ENCODE results near the gene GJC1.
"Not testable (repeated sequence)": the region's sequence is repeated elsewhere in the genome, so short reads cannot be mapped to it uniquely, and the experiment has no call there.

The GJC1 gene

DNA sequence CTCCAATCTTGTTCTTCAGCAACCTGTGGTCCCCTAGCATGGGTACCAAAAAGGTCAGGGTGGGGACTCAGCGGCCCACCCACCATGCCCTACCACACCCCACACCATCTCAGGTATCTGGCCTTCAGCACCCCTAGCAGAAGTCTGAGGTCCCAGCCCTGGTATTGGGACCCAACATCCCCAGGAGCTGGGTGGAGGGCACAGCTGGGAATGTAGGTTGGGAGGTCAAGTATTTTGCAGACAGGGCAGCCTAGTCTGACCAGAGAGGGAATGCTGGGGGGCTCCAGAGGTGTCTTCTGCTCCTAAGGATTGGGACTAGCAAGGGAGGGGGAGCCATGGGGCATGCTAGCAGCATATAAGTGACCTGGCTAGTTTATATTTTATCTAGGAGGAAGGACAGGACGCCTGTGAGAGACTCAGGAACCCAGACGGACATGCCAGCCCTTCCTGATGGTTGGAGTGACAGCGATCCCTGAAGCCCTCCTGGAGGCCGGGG lies 72.1 kb downstream of the GJC1 start:
- no peak for DNase-seq

DNA sequence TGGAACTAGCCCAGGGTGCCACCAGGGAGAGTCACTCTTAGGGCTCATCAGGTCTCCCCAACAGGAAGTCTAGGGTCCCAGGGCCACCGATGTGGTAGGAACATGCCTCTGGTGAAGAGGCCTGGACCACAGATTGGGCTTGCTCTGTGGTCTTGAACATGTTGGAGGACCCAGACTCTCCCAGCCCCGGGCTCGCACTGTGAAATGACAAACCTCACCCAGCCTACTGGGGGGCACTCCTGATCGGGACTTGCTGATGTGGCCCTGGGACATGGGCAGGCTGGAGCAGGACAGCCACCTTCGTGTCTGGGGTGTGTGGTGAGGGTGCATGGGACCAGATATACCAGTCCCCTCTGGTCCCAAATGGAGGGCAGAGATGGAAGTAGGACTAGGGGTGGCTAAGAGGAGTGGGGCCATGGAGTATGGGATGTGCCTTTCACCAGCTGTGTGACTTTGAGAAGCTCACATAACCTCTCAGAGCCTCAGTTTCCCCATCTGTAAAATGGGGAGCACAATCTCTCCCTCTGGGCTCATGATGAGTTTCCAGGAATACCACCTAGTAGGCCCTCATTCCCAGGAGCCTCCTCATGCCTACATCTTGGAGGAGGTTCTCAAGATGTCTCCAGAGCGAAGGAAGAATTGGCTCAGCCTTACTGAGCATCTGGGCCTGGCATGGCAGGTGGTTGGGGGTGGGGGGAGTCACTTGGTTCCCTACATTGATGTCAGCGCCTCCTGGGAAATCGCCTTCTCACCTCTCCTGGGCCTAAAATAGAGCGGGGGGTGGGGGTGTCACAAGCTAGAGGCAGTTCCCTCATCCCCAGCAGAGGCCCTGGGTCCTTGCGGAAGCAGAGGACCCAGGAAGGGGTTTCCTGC lies 72.8 kb downstream of the GJC1 start:
- no peak for DNase-seq

DNA sequence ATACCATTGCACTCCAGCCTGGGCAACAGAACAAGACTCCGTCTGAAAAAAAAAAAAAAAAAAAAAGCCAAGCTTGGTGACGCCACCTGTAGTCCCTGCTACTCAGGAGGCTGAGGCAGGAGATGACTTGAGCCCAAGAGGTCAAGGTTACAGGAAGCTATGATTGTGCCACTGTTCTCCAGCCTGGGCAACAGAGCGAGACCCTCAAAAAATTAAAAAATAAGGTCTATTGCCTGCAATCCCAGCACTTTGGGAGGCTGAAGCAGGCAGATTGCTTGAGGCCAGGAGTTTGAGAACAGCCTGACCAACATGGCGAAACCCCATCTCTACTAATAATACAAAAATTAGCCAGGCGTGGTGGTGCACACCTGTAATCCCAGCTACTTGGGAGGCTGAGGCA lies 74.9 kb downstream of the GJC1 start:
- not testable (repeated sequence) for DNase-seq

DNA sequence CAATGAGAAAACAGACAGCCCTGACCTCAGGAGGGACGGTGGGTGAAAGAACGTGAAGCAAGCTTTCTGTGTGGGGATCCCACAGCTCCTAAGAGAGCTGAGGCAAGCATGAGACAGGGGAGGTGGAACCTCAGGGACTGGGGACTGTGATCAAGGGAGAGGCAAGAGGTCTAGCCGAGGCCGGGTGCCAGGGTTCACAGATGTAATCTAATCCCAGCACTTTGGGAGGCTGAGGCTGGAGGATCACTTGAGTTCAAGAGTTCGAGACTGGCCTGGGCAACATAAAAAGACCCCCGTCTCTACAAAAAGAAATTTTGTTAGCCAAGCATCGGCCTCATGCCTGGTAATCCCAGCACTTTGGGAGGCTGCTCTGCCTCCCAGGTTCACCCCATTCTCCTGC lies 75.8 kb downstream of the GJC1 start:
- no peak for DNase-seq

DNA sequence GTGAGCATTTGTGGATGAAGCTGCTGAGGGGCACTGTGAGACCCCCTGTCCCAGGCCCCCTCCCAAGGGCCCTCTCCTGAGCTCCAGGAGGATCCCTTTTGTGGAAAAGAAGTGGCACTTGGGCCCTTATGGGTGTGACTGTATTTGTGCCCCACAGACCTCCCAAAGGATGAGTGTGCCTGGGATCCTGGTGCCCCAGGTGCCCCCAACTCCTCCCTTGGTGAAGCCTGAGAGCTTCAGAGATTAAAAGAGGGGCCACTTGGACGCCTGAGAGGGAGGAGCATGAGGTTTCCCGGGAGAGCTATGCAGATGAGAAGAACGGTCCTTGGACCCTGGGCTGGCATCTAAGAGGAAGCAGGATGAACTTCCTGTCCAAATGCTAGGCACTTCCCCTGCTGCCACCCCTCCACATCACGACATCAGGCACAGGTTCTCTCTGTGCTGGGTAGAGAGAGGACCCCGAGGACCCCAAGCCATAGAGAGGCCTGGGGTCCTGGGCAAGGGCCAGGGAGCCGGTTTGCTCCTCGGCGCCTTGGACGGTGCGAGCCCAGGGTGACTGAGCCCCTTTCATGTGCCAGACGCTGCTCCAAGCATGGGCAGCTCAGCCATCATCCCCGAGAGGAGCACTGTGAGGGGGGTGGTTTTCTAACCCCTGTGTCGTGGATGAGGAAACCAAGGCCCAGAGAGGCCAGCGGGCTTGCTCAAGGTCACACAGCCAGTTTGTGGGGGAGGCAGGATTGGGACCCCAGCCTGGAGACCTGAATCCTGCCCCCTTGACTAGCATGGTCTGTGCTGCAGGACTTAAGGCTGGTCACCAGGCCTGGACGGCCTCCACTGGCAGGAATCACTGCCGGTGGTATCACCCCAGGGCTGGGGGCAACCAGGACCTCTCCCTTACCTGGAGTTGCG lies 76.9 kb downstream of the GJC1 start:
- no peak for DNase-seq

DNA sequence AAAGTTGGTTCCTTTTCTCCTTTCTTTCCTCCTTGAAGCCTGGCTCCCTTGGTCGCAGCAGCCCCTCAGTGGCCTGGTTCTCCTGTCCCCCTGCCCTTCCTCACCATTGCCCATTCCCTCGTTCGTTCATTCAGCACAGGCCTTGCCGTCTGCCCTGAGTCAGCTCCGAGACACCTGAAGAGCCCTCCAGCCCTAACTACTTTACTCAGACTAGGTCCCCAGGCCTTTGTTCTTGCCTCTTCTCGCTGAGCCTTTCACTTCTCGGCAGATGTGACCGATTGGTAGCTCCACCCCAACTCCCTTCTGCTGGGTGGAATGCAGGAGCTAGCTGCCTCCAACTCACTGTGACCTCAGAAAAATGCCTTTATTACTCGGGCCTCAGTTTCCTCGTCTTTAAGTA lies 78.3 kb downstream of the GJC1 start:
- DNase-seq = no peak

DNA sequence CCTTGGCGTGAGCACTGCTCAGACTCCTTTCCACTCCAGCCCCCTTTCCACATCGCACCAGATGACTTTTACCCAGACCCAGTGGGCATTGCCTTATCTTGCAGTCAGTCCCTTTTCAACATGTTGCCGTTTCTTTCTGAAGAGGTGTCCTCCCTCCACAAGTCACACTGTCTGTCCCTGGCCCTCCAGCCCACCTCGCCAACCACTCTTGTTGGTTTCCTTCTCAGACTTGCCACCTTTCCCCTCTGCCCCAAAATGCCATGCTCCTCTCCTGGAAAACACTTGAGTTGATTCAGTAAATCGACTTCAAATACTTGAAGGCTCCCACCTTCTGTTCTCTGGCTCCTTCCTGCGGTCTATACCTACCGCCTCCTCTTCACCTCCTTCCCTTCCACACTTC lies 78.8 kb downstream of the GJC1 start:
- DNase-seq = no peak

DNA sequence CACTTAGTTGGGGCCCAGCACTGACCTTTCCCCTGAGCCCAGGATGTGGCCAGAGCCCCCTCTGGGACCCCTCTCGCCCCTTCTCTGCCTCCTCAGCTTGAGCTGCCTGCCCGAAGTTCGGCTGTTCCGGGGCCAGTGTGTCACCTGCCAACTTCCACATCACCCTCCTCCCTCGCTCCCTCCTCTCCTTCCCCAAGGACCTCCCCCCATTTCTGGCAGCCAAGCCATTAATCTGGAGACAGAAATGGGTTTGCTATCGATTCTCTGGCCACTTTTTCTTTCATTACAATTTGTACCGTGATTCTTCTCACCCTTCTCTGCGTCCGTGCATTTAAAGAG lies 80.1 kb downstream of the GJC1 start:
- no peak for DNase-seq

DNA sequence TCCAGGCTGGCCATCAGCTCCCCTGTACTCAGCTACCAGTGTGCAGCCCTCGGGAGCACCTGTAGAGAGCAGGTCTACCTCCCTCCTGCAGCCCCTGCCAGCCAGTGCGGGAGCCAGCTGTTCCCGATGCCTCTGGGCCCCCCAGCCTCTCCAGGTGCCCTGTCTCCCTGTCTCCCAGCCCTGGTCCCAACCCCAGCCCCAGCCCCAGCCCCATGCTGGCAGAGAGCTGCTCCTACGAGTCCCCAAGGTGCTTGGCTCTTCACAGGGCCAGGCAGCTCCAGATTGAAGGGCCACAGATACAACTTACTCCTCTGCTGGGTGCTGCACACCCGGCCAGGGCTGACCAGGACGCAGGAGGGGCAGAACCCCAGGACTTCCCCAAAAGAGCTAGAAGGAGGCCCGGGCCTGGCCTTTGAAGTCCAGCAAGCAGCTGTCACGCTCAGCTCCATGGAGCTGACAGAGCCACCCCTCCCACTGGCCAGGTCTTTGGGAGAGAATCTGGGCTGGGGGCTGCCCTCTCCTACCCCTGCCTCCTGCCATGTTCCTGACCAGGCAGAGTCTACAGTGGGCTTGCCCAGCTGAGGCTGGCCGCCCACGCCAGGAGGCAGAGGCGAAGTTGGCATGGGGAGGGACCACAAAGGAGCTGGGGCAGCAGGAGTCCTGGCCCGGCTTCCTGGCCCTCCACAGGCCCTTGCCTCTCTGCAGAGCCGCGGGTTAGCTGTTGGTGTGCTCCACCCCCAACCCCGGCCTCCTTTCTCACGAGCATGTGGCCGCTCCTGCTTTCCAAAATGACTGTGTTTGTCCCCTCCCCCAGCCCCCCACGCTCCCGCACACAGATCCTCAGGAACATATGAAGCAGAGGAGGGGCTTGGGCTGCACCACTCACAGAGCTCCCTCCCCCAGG lies 80.8 kb downstream of the GJC1 start:
- DNase-seq = peak; percentile 62

Data from NCI-H446 treated with DMSO at 0.1 percent for 48 hours (cell line).